ENCODE data around the gene DRAP1.
"Not testable (repeated sequence)": the region's sequence is repeated elsewhere in the genome, so short reads cannot be mapped to it uniquely, and the experiment has no call there.

The DRAP1 gene

GRCh38 chr11:65934014-65934413, 14.8 kb downstream of the DRAP1 start:
- no peak for DNase-seq

DNA sequence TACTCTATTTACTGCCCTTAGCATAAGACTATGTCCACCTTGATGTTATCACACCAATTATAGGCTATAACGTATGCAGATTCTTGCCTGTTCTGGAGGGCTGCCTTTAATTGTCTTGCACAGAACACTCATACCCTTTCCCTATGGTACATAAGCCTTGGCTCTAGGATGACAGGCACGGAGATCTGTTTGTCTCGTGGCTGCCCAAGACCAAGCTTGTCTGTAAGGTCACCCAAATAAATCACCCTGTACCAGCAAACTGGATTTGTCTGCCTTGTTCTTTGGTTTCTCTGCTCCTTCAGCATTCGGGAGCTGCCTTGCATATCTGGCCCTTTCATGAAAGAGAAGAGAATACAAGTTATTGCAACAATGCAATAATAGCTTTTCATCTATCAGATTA, 18.5 kb downstream of the DRAP1 start:
- no peak for DNase-seq

DNA sequence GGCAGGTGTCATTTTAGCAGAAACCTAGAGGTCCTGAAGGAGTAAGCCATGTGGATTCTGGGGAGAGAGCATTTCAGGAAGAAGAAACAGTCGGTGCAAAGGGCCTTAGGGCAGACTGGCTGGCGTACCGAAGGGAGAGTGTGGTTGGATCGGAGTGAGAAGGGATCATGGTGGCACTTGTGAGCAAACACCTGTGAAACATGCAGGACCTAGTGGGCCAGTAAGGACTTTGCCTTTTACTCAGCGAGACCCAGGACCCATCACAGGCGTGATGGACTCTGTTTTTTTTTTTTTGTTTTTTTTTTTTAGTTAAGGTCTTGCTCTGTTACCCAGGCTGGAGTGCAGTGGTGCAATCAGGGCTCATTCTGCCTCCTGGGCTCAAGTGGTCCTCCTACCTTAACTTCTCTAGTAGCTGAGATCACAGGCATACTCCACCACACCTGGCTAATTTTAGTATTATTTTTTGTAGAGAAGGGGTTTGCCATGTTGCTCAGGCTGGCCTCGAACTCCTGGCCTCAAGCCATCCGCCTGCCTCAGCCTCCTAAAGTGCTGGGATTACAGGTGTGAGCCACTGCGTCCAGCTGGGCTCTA, 22.6 kb downstream of the DRAP1 start:
- DNase-seq: no peak

GRCh38 chr11:65942531-65942930, 23.3 kb downstream of the DRAP1 start:
- no peak for DNase-seq

DNA sequence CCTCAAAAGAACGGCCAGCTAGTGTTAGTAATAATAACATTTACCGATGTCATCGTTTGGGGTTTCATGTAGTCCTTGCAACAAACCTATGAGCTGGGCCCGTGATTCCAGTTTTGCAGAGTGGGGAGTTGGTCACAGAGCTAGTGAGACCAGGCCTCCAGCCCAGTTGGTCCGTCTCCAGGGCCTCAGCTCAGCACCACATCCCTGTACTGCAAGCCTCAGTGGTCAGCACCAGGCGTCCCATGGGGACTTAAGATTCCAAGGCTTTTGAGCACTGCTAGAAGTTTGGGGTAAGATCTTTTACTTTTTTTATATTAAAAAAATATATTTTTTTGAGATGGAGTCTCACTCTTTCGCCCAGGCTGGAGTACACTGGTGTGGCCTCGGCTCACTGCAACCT, 25.0 kb downstream of the DRAP1 start:
- DNase-seq: no peak

DNA sequence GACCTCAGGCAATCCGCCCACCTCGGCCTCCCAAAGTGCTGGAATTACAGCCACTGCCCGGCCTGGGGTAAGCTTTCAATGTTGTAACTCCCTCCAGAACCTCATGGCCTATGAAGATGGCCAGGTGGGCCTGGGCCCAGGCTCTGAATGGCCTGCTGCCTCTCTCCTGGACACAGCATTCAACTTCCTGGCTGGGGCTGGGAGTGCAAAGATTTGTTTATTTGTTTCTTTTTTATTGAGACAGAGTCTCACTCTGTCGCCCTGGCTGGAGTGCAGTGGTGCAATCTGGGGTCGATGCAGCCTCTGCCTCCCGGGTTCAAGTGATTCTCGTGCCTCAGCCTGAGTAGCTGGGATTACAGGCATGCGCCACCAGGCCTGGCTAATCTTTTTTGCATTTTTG, 25.5 kb downstream of the DRAP1 start:
- DNase-seq: no peak

DNA sequence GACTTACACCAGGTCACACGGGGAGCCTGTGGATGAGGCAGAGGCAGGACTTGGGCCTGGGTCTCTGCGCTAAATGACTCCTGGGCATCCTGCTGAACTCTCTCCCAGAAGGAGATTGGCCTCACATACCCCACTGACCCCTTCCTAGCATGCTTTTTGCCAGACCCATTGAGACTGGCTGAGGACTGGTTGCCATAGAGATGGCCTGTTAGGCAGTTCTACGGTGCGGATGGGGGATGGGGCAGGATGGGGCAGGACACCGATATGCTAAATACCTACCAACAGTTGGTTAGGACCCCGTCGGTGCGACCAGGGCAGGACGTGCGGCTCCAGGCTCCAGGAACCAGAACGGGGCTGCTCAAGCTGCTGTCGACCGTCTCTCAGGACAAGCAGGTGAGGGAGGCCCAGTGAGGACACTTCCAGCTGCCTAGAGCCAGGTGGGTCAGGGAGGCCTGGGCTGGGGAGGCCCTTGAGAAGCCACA, 26.2 kb downstream of the DRAP1 start, which contains the start of gene TSGA10IP:
TSS of gene TSGA10IP (plus strand) at position 51 of the 482 bp plus-strand sequence. CDS start at position 247, 196 bp downstream.
- DNase-seq: no peak

DNA sequence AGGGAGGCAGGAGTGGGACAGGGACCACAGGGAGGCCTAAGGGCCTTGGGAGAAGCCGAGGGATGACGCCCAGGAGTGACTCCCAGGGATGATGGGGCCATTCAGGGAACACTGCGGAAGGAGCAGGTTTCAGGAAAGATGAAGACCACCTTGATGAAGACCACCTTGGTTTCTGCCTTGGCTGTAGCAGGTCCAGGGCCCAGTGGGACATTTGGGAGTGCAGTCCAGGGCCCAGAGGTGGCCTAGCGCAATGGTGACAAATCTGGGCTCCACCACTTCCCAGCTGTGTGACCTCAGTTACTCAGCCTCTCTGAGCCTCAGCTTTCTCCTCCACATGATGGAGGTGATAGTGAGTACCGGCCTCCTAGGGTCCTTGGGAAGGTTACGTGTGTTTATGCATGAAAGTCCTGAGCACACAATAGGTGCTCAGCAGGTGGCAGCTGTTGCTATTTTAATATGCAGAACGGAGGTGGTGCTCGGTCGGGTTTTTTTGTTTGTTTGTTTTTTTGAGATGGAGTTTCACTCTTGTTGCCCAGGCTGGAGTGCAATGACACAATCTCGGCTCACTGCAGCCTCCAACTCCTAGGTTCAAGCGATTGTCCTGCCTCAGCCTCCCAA, 26.8 kb downstream of the DRAP1 start:
- no peak for DNase-seq

DNA sequence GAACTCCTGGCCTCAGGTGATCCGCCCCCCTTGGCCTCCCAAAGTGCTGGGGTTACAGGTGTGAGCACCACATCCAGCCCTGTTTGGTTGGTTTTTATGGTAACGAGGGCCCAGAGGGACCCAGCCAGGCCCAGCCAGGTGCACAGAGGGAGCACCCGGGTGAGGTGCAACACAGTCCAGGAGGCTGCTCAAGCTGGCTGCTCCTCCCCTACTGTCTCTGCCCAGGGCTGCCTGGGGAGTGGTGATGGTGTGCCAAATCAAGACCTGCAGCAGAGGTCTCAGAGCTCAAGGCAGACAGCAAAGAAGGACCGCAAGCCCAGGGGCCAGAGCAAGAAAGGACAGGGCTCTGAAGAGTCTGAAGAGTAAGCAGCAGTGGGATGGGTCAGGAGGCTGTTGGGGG, 27.4 kb downstream of the DRAP1 start:
- DNase-seq: no peak

GRCh38 chr11:65947133-65947532, 27.9 kb downstream of the DRAP1 start:
- no peak for DNase-seq

DNA sequence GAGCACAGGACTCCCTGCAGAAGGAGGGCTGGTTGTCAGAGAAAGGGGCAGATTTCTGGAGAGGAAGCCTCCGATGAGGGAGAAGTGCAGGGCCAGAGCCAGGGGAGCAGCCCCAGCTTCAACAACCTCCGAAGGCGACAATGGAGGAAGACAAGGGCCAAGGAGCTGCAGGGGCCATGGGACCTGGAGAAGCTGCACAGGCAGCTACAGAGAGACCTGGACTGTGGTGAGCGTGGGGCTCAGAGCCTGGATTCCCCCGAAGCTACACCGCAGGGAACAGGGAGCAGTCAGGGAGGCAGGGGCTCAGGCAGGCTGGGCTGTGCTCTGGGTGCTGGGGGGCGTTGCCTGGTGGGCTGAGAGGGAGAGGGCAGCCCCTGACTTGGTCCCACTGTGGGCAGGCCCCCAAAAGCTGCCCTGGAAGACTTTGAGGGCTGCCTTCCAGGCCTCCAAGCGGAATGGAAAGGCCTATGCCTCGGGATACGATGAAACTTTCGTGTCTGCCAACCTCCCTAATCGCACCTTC, 28.4 kb downstream of the DRAP1 start:
- DNase-seq: no peak

DNA sequence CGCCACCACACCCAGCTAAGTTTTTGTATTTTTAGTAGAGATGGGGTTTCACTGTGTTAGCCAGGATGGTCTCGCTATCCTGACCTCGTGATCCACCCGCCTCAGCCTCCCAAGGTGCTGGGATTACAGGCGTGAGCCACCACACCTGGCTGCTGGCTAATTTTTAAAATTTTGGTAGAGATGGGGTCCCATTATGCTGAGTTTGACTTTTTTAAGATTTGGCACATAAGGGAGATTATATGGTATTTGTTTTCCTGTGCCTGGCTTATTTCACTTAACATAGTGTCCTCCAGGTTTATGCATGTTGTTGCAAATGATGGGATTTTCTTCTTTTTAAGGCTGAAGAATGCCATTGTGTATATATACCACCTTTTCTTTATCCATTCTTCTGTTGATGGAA, 31.5 kb downstream of the DRAP1 start:
- DNase-seq: not testable (repeated sequence)

GRCh38 chr11:65951641-65952040, 32.4 kb downstream of the DRAP1 start:
- DNase-seq: not testable (repeated sequence)

- DNase-seq: no peak
Measured at GRCh38 chr11:65952052-65952521, 32.9 kb downstream of the DRAP1 start.

DNA sequence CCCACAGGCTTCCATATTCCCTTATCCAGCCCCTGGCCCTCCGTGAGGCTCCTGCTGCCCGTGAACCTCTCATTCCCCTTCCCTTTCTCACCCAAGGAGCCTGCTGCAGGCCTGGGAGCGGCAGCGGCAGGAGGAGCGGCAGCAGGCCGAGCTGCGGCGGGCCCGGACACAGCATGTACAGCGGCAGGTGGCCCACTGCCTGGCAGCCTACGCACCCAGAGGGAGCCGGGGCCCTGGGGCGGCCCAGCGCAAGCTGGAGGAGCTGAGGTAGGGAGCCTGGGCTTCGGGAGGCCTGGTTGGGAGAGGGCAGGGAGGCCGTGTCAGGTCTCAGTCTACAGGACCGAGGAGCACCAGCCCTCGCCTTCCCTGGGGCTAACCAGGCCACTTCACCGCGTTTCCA, 34.2 kb downstream of the DRAP1 start:
- DNase-seq: no peak

DNA sequence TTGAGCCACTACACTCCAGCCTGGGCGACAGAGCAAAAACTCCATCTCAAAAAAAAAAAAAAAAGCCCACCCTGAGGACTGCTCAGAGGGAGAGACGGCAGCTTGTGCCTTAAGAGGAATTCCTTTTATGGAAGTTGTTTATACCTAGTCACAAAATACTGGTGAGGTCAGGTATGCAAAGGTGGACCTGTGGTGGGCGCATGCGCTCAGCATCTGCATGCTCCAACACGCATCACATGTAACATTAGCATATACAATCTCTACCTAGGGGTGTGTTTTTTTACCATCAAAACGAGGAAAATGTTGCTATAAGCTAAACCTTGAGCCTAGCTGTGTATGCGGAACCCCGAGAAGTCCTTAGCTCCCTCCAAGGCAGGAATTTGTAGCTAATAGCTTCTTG, 35.5 kb downstream of the DRAP1 start:
- no peak for DNase-seq

GRCh38 chr11:65958291-65958690, 39.1 kb downstream of the DRAP1 start:
- DNase-seq: no peak

DNA sequence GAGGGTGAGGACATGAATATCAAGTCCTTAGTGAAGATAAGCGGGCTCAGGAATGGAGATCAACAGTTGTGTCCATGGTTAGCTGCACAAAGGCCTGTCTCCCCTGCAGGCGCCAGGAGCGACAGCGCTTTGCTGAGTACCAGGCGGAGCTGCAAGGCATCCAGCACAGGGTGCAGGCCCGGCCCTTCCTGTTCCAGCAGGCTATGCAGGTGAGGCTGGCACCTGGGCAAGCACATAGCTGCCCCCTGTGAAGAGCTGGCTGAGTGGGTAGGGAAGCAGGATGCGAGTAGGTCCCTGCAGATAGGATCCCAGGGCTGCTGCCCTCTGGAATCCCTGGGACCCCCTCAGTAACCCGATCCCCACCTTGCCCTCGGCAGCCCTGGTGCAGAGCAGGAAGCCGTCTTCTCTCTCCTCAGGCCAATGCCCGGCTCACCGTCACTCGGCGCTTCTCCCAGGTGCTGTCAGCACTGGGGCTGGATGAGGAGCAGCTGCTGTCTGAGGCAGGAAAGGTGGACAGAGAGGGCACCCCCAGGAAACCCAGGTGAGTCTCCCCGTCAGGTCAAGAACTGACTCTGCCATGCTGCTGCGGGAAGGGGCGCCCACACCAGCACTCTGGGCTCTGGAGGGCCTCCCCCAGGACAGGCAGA, 39.7 kb downstream of the DRAP1 start:
- DNase-seq: no peak

- DNase-seq: no peak
Measured at GRCh38 chr11:65960824-65961266, 41.6 kb downstream of the DRAP1 start.

- peak; percentile 70 for DNase-seq
Measured at GRCh38 chr11:65961267-65962140, 42.3 kb downstream of the DRAP1 start, which contains the start of gene SART1. Gene SART1, plus strand, starts transcription at chr11:65961734. Its CDS starts 47 bp downstream, at chr11:65961781.

DNA sequence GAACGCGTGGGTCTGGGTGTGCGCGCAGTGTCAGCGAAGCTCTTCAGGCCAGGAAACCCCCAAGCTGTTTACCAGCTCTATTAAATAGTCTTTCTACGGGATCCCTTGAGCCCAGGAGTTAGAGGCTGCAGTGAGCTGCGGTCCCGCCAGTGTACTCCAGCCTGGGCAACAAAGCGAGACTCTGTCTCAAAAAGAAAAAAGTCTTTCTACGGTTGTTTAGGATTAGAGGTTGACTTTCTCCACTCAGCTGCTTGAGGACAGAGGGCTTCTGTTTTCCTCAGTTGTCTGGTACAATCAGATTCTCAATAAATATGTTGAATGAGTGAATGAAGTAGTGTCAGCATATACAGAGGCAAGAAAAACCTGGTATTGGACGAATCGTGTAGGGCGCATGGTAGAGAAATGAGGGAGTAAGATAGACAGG, 42.9 kb downstream of the DRAP1 start:
- no peak for DNase-seq

DNA sequence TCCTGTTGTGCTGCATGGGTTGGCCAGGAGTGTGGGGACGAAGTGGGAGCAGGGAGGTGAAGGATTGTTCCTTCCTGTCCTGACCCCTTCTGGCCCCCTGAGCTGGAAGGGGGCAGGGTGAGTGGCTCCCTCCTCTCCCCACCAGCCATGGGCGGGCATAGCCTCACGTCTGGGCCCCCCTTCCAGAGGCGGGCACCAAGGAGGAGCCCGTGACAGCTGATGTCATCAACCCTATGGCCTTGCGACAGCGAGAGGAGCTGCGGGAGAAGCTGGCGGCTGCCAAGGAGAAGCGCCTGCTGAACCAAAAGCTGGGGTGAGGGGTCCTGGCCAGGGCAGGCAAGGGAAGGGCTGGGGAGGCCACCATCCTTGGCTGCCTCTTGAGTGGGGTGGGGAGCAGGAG, 45.7 kb downstream of the DRAP1 start:
- no peak for DNase-seq
